ENCODE data around the gene CFTR. TPM values are rescaled to one million over a fixed set of nuclear protein-coding genes. Genes with fewer than 3 reads are reported as not detected.
"Not testable (repeated sequence)": the region's sequence is repeated elsewhere in the genome, so short reads cannot be mapped to it uniquely, and the experiment has no call there.

CFTR gene
- total and polyA plus RNA-seq, 10 donors = 0.02 to 0.27 (median 0.05) TPM; not detected in 6

DNA sequence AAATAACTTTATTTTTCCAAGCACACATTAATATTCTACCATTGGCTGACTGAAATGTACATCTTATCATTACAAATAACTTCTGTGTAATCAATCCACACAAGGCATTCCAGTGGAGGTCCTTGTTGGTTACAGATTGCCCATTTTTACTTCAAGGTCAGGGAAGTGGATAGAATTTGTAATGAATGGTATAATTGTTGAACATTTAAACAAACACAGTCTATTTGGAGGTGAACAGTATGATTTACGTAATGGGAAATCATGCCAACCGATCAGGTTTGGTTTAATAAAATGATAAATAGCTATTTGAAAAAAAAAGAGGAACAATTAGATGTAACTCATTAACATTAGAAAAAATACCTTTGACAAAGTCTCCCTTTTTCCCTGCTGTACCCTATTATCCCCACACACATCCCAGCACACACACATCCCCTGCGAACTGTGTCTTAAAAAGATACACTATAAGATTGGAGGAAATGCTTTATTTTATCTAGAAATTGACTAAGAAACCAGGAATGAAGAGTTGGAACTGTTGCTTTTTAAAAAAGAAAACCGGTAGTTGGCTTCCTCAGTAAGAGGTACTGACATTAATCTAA lies 33.5 kb upstream of the CFTR start:
- no peak for DNase-seq
- intact Hi-C loops (cut with DNase I; ENCODE audit: low total_unique reads) = no loop called here

DNA sequence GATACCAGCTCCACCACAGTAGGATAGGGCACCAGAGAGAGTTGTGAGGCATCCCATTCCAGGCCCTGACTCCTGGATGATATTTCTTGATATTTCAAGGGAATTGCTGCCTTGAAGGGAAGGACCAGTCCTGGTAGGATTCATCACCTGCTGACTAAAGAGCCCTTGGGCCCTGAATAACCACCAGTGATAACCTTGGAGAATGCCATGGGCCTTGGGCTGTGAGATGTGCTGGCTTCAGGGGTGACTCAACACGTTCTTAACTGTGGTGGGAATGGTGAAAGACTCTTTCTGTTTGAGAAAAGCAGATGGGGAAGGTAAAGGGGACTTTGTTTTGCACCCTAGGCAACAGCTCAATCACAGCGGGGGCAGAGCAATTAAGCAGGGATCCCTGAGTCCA lies 31.2 kb upstream of the CFTR start:
- intact Hi-C loops (cut with DNase I; ENCODE audit: low total_unique reads) = no loop called here
- no peak for TF ChIP-seq POLR2A (IDR thresholded peaks at IDR 0.05)
- TF ChIP-seq, protein P1, sequence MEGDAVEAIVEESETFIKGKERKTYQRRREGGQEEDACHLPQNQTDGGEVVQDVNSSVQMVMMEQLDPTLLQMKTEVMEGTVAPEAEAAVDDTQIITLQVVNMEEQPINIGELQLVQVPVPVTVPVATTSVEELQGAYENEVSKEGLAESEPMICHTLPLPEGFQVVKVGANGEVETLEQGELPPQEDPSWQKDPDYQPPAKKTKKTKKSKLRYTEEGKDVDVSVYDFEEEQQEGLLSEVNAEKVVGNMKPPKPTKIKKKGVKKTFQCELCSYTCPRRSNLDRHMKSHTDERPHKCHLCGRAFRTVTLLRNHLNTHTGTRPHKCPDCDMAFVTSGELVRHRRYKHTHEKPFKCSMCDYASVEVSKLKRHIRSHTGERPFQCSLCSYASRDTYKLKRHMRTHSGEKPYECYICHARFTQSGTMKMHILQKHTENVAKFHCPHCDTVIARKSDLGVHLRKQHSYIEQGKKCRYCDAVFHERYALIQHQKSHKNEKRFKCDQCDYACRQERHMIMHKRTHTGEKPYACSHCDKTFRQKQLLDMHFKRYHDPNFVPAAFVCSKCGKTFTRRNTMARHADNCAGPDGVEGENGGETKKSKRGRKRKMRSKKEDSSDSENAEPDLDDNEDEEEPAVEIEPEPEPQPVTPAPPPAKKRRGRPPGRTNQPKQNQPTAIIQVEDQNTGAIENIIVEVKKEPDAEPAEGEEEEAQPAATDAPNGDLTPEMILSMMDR (IDR thresholded peaks at IDR 0.05 in 8 of 11, conservative IDR thresholded peaks at IDR 0.05 in 3 of 11) = no peak
- no peak for TF ChIP-seq POLR2AphosphoS5 (IDR thresholded peaks at IDR 0.05)
- Histone ChIP-seq H3K9me3 (peaks cover 0 to 30% (median 25%) of the 10 kb centered on the region in 8 donors), H3K4me3 (no peak overlapping the region), H3K27ac (no peak overlapping the region), H3K27me3 (replicated peaks in 1 of 7) (no peaks in the 10 kb centered on the region), H3K4me1 (no peaks in the 10 kb centered on the region), H3K36me3 (no peaks in the 10 kb centered on the region)
- WGBS, 5 donors = 64 to 77% (median 67%) methylated on average over 2 of the region's 2 CpGs
- DNase-seq = no peak

More for the DNA sequence above, 33.5 kb upstream of the CFTR start:
- Histone ChIP-seq H3K9me3 (peaks cover 0 to 29% (median 20%) of the 10 kb centered on the region in 8 donors), H3K27me3 (replicated peaks in 1 of 7) (no peaks in the 10 kb centered on the region), H3K27ac (no peak overlapping the region), H3K36me3 (no peaks in the 10 kb centered on the region), H3K4me1 (no peaks in the 10 kb centered on the region), H3K4me3 (no peak overlapping the region)
- 63 to 72% (median 65%) methylated on average over 4 of the region's 4 CpGs for whole genome bisulfite sequencing, 5 donors
- TF ChIP-seq POLR2A (IDR thresholded peaks at IDR 0.05) (no peak), POLR2AphosphoS5 (IDR thresholded peaks at IDR 0.05) (no peak)
- TF ChIP-seq, protein P1 (IDR thresholded peaks at IDR 0.05 in 8 of 11, conservative IDR thresholded peaks at IDR 0.05 in 3 of 11) = no peak

DNA sequence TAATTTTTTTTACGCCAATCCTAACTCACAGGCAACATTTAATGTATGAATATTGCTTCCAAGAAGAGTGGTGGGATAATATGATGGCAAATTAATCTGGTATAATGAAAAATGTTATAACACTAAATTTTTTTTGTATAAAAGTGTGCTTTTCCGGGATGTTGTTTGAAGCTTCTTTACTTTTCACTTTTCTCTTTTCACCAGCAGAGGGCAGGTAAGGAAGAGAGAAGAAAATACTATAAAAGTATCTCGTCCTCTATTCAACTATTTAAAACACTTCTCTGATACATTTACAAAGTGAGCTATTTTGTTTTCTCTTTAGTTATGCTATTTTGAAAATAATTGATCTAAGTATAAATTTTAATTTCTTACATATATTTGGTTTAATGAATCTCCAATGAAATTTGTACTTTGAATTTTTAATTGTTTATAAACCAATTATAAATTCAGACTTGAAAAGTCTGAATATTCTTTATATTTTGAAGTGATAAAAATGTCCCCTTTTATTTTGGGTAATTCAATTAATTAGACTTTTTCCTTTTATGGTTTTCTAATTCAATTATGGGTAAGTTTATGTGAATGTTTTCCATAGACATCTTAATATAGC lies 20.7 kb upstream of the CFTR start:
- Histone ChIP-seq H3K36me3 (no peaks in the 10 kb centered on the region), H3K27ac (no peak overlapping the region), H3K4me1 (no peaks in the 10 kb centered on the region), H3K9me3 (peaks cover 0 to 7% (median 0%) of the 10 kb centered on the region in 8 donors), H3K4me3 (no peak overlapping the region), H3K27me3 (replicated peaks in 1 of 7) (no peaks in the 10 kb centered on the region)
- intact Hi-C loops (cut with DNase I; ENCODE audit: low total_unique reads) = no loop called here
- DNase-seq = no peak
- WGBS, 5 donors = 39 to 47% (median 40%) methylated on average over 3 of the region's 3 CpGs
- TF ChIP-seq, protein P1 (IDR thresholded peaks at IDR 0.05 in 8 of 11, conservative IDR thresholded peaks at IDR 0.05 in 3 of 11) = peak in 6 of 11 experiments; percentile 13 to 44 (median 29)
- no peak for TF ChIP-seq POLR2A (IDR thresholded peaks at IDR 0.05)

DNA sequence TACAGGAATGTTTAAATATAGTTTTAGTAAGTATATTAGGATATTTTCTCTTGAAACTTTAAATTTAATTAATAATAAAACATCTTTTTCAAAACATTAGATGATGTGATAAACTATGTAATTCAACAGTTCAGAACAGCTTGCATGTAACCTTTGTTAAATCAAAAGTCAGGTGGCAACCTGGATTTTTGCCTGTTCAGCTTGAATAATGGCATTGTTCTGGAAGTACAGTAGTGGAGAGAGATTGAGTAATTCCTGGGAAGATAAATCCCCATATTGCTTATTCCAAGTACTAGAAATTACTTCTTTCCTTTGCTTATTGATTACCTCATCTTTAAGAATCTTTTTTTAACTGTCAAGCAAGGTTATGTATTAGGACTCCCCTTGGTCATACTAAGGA lies 20.1 kb upstream of the CFTR start:
- DNase-seq = no peak
- Histone ChIP-seq H3K4me3 (no peak overlapping the region), H3K9me3 (peaks cover 0 to 7% (median 0%) of the 10 kb centered on the region in 8 donors), H3K36me3 (no peaks in the 10 kb centered on the region), H3K4me1 (no peaks in the 10 kb centered on the region), H3K27ac (no peak overlapping the region), H3K27me3 (replicated peaks in 1 of 7) (no peaks in the 10 kb centered on the region)
- intact Hi-C loops (cut with DNase I; ENCODE audit: low total_unique reads) = no loop called here
- TF ChIP-seq, protein P1 (IDR thresholded peaks at IDR 0.05 in 8 of 11, conservative IDR thresholded peaks at IDR 0.05 in 3 of 11) = no peak
- no peak for TF ChIP-seq POLR2A (IDR thresholded peaks at IDR 0.05)

DNA sequence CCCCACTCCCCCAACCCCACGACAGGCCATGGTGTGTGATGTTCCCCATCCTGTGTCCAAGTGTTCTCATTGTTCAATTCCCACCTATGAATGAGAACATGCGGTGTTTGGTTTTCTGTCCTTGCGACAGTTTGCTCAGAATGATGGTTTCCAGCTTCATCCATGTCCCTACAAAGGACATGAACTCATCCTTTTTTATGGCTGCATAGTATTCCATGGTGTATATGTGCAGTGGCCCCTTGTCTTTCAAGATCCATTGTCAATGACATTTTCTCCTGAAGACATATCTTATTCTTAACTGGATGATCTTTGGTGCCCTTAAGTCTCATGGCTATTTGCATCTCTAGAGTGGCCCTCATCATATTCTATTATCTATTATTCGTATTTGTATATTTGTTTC lies 19.0 kb upstream of the CFTR start:
- H3K27ac ChIP-seq; H3K36me3 ChIP-seq; intact Hi-C loops (cut with DNase I; ENCODE audit: low total_unique reads); H3K4me1 ChIP-seq; H3K27me3 ChIP-seq (replicated peaks in 1 of 7); H3K4me3 ChIP-seq; H3K9me3 ChIP-seq; DNase-seq: not testable (repeated sequence)
- 85 to 94% (median 90%) methylated on average over 3 to 4 of the region's 4 CpGs for WGBS, 5 donors
